KMS-11 (cell line): ENCODE measurements around the gene ADAMTS1.
A peak's percentile ranks its signal among the peaks of the same experiment; 100 is the strongest.

ENCODE experiments used
- H2AFZ ChIP-seq: fragments of 200-600 bp; sonication (generic); 2 replicates; pipeline ENCODE4 v1.6.1; 2016; ENCODE audit warnings: antibody characterized with exemption, mixed run types, low read depth
- H3K27ac ChIP-seq: fragments of 200-600 bp; sonication (generic); 2 replicates; pipeline ENCODE4 v1.6.1; 2016; ENCODE audit warnings: mild to moderate bottlenecking, mixed run types
- H3K27me3 ChIP-seq: fragments of 200-600 bp; sonication (generic); 2 replicates; pipeline ENCODE4 v1.6.1; 2017; ENCODE audit warnings: mild to moderate bottlenecking, low read depth, mixed run types, moderate library complexity; ENCODE audit not compliant: insufficient read depth
- H3K36me3 ChIP-seq: fragments of 200-600 bp; sonication (generic); 2 replicates; pipeline ENCODE4 v1.6.1; 2017; ENCODE audit warnings: mild to moderate bottlenecking, mixed run types; ENCODE audit not compliant: insufficient read depth
- H3K4me1 ChIP-seq: fragments of 200-600 bp; sonication (generic); 2 replicates; pipeline ENCODE4 v1.6.1; 2016; ENCODE audit warnings: mild to moderate bottlenecking, low read depth, mixed run types; ENCODE audit not compliant: poor library complexity, severe bottlenecking
- H3K4me2 ChIP-seq: fragments of 200-600 bp; sonication (generic); 2 replicates; pipeline ENCODE4 v1.7.0; 2016; ENCODE audit warnings: mild to moderate bottlenecking, mixed run types
- H3K4me3 ChIP-seq: fragments of 200-600 bp; sonication (generic); IDR thresholded peaks from 2 replicates; pipeline ENCODE4 v1.6.1; 2017; ENCODE audit warnings: low read depth, low read length, mixed read lengths; ENCODE audit not compliant: insufficient read depth
- H3K79me2 ChIP-seq: fragments of 200-600 bp; sonication (generic); 2 replicates; pipeline ENCODE4 v1.6.1; 2016; ENCODE audit warnings: low read depth, mixed run types; ENCODE audit not compliant: insufficient read depth
- H3K9ac ChIP-seq: fragments of 200-600 bp; sonication (generic); 2 replicates; pipeline ENCODE4 v1.6.1; 2016; ENCODE audit warnings: mild to moderate bottlenecking, mixed run types
- H4K20me1 ChIP-seq: fragments of 200-600 bp; sonication (generic); 2 replicates; pipeline ENCODE4 v1.6.1; 2016; ENCODE audit warnings: mild to moderate bottlenecking, mixed run types; ENCODE audit not compliant: insufficient read depth
- TF ChIP-seq, protein P1 (sequence below): fragments of 200-600 bp; sonication (generic); conservative IDR thresholded peaks from 2 replicates; pipeline ENCODE4 v1.6.1; 2017; ENCODE audit warnings: low read depth, mild to moderate bottlenecking, antibody characterized with exemption, low read length, moderate library complexity, mixed read lengths

The ADAMTS1 gene

DNA sequence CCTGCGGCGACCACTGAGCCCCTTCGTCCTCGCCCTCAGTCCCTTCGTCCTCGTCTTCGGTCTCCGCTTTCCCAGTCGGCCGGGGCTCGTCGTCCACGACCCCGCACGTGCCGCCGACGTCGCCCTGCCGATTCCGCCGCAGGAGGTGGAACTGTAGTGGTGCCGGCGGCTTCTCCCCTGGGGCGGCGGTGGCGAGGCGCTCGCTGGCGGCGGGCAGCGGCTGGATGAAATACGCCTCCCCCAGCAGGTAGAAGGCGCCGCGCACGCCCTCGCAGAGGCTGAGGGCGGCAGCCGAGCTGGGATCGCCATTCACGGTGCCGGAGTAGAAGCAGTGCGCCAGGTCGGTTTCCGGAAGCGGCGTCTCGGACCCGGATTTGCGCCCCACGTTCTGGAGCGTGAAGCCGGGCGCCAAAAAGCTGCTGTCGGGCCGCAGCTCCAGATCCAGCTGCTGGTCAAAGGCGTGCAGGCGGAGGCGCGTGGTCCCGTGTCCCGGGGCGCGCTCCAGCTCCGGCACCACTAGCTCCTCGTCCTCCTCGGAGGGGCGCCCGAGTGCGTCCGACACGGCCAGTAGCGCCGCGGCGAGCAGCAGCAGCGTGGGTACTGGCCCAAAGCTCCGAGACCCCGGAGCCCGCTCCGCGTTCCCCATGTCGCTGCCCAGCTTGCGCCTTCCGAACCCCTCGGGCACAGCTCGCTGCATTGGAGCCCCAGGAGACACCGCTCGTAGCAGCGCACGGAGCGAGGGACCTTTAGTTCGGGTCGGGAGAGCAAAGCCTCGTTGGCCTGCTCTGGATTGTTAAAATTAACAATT lies 747 bp downstream of the ADAMTS1 start:
- Histone ChIP-seq H3K27ac (no peak overlapping the region), H3K9ac (no peak overlapping the region; the same call in 1 of the 2 replicates), H3K4me1 (no peaks in the 10 kb centered on the region), H4K20me1 (no peaks in the 10 kb centered on the region), H3K4me2 (peak overlapping the region; percentile 25), H2AFZ (peak overlapping the region; percentile 88), H3K79me2 (no peaks in the 10 kb centered on the region), H3K4me3 (no peak overlapping the region), H3K27me3 (no peaks in the 10 kb centered on the region), H3K36me3 (no peaks in the 10 kb centered on the region)
- TF ChIP-seq, protein P1, sequence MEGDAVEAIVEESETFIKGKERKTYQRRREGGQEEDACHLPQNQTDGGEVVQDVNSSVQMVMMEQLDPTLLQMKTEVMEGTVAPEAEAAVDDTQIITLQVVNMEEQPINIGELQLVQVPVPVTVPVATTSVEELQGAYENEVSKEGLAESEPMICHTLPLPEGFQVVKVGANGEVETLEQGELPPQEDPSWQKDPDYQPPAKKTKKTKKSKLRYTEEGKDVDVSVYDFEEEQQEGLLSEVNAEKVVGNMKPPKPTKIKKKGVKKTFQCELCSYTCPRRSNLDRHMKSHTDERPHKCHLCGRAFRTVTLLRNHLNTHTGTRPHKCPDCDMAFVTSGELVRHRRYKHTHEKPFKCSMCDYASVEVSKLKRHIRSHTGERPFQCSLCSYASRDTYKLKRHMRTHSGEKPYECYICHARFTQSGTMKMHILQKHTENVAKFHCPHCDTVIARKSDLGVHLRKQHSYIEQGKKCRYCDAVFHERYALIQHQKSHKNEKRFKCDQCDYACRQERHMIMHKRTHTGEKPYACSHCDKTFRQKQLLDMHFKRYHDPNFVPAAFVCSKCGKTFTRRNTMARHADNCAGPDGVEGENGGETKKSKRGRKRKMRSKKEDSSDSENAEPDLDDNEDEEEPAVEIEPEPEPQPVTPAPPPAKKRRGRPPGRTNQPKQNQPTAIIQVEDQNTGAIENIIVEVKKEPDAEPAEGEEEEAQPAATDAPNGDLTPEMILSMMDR, result no peak

DNA sequence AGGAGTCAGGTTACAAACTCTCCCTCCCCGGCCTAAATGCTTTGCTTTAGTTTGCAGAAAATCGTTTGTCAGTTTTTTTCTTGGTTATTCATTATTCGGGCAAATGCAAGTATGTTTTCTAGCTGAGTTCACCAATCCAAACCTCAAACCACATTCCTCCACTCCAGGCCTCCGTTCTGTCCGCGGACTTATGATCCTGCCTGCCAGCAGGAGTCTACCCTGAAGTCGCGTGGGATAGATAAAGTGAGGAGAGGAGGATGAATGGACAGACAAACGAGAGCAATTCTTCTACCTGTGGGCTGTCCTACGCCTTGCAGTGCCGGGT lies 1.3 kb downstream of the ADAMTS1 start:
- Histone ChIP-seq H3K27me3 (no peaks in the 10 kb centered on the region), H2AFZ (peak overlapping the region; percentile 88; the same call in 1 of the 2 replicates), H3K79me2 (no peaks in the 10 kb centered on the region), H3K4me2 (peak overlapping the region; percentile 25), H3K4me3 (no peak overlapping the region), H4K20me1 (no peaks in the 10 kb centered on the region), H3K27ac (no peak overlapping the region), H3K9ac (no peak overlapping the region), H3K4me1 (no peaks in the 10 kb centered on the region), H3K36me3 (no peaks in the 10 kb centered on the region)
- TF ChIP-seq, protein P1, result no peak

DNA sequence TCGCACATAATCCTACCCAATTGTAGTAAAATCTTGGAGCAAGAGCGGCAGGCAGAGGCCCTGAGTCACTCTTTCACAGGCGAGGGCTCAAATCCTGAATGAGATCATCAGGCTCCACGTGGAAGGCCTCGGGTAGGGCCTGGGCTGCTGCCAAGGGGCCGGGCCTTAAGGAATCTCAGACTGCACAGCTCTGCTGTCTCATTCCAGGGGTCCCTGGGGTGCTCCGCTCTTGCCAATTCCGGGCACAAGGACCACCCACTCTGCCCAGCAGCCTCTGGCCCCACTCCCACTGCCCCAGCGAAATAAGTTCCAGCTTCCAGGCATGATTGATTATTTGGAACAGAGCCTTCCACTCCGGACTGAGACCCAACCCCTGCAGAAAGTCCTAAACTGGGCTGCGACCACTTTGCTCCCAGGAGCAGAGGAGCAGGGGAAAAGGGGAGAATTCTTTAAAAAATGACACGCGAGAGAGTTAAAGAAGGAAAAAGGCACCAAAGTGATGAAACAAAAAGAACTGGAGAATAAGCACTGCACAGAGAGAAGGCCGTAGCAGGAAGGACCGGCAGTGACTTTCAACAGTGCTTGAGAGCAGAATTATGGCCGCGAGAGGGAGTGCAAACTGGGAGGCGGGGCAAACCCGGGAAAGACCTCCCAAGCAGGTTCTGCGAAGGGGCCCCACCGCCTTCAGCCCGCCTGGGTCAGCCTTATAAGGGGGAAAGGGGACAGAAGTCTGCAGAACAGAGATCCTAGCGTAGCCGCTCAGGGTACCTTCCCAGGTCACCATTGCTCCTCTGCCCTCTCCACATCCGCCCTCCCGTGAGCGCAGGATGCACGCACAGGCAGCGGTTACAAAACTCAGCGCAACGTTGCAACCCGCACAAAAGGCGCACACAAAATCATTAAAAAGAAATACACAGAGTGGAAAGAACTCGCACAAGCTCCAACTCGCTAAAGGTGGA lies 2.0 kb downstream of the ADAMTS1 start:
- no peaks in the 10 kb centered on the region for H3K4me1 ChIP-seq
- no peak overlapping the region for H3K9ac ChIP-seq
- TF ChIP-seq, protein P1, result no peak; the same call in 1 of the 2 replicates
- H3K4me2 ChIP-seq, result peak overlapping the region; percentile 25
- no peaks in the 10 kb centered on the region for H3K27me3 ChIP-seq
- H3K79me2 ChIP-seq, result no peaks in the 10 kb centered on the region
- H3K27ac ChIP-seq, result no peak overlapping the region
- H2AFZ ChIP-seq, result peak overlapping the region; percentile 88; the same call in 1 of the 2 replicates
- no peaks in the 10 kb centered on the region for H3K36me3 ChIP-seq
- H4K20me1 ChIP-seq, result no peaks in the 10 kb centered on the region
- no peak overlapping the region for H3K4me3 ChIP-seq

DNA sequence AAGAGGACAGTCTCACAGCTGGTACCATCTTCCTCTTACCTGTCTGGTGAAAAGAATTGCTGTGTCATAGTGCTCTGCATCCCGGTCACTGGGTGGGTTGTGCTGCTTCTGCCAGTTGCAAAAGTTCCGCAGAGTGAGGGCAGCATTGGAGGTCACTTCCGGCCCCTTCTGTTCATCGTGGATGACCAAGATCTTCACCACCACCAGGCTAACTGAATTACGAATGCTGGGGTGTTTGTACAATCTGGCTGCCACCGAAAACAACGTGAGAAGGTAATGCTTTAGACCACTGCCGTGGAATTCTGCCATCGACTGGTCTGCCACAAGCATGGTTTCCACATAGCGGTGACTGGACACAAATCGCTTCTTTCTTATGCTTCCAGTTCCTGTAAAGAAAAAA lies 2.9 kb downstream of the ADAMTS1 start:
- no peak overlapping the region for H3K27ac ChIP-seq
- TF ChIP-seq, protein P1, result no peak
- no peaks in the 10 kb centered on the region for H3K79me2 ChIP-seq
- no peaks in the 10 kb centered on the region for H3K27me3 ChIP-seq
- no peaks in the 10 kb centered on the region for H4K20me1 ChIP-seq
- H3K4me3 ChIP-seq, result no peak overlapping the region
- no peaks in the 10 kb centered on the region for H3K4me1 ChIP-seq
- no peak overlapping the region for H3K9ac ChIP-seq
- H2AFZ ChIP-seq, result no peak overlapping the region
- H3K36me3 ChIP-seq, result no peaks in the 10 kb centered on the region
- no peak overlapping the region for H3K4me2 ChIP-seq
